ENCODE measurements around the gene HNRNPR. TPM values are rescaled to one million over a fixed set of nuclear protein-coding genes. Genes with fewer than 3 reads are reported as not detected.

HNRNPR gene
- total RNA-seq, 4 donors from 2014 or later: 59.8 to 75.7 (median 69.4) TPM

GRCh38 chr1:23367791-23368561 lies 23.9 kb upstream of the HNRNPR start:
- 1% methylated on average over 23 of the region's 41 CpGs for WGBS
- Histone ChIP-seq H3K9me3 (peaks cover under 1 to 25% (median 14%) of the 10 kb centered on the region in 4 donors), H3K4me3 (peak overlapping the region; percentile 70 to 84 (median 80)), H3K36me3 (peaks cover 6 to 40% (median 34%) of the 10 kb centered on the region in 4 donors), H3K4me1 (peaks cover 37 to 60% (median 52%) of the 10 kb centered on the region in 4 donors), H3K27me3 (no peaks in the 10 kb centered on the region), H3K27ac (replicated peaks in 1 of 4) (peak overlapping the region; percentile 90 to 99 (median 96))
- TF ChIP-seq POLR2AphosphoS5 (IDR thresholded peaks at IDR 0.05) (peak; percentile 83 to 94), EP300 (IDR thresholded peaks at IDR 0.05) (no peak), CTCF (IDR thresholded peaks at IDR 0.05) (peak in 1 of 3 experiments; percentile 9), POLR2A (IDR thresholded peaks at IDR 0.05; ENCODE audit: low read depth) (peak; percentile 59)
- peak; percentile 99 for DNase-seq (ENCODE audit: extremely low spot score)
- intact Hi-C loops (cut with DNase I): loop anchor here (1.0 to 10.0 kb wide), 3 partner anchors 24 to 117 kb away; partner anchors contain the start of genes ASAP3 and HNRNPR

GRCh38 chr1:23367451-23367790 lies 23.3 kb upstream of the HNRNPR start:
- no peak for TF ChIP-seq POLR2A (IDR thresholded peaks at IDR 0.05; ENCODE audit: low read depth)
- TF ChIP-seq CTCF (IDR thresholded peaks at IDR 0.05): no peak
- TF ChIP-seq POLR2AphosphoS5 (IDR thresholded peaks at IDR 0.05): no peak
- no peak for TF ChIP-seq EP300 (IDR thresholded peaks at IDR 0.05)
- H3K27ac ChIP-seq (replicated peaks in 1 of 4): peak overlapping the region; percentile 90 to 99 (median 96)
- no peak for DNase-seq (ENCODE audit: extremely low spot score)
- intact Hi-C loops (cut with DNase I): loop anchor here (5.0 to 10.0 kb wide), 2 partner anchors 35 to 117 kb away; partner anchors contain the start of gene ASAP3
- WGBS: 67% methylated on average over 9 of the region's 9 CpGs
- peaks cover 6 to 30% (median 19%) of the 10 kb centered on the region in 4 donors for H3K9me3 ChIP-seq
- H3K4me3 ChIP-seq: peak overlapping the region; percentile 70 to 84 (median 80)
- peaks cover 11 to 45% (median 40%) of the 10 kb centered on the region in 4 donors for H3K36me3 ChIP-seq
- peaks cover 35 to 55% (median 52%) of the 10 kb centered on the region in 4 donors for H3K4me1 ChIP-seq
- no peaks in the 10 kb centered on the region for H3K27me3 ChIP-seq

- TF ChIP-seq EP300 (IDR thresholded peaks at IDR 0.05) (no peak), POLR2AphosphoS5 (IDR thresholded peaks at IDR 0.05) (no peak), CTCF (IDR thresholded peaks at IDR 0.05) (no peak), POLR2A (IDR thresholded peaks at IDR 0.05; ENCODE audit: low read depth) (no peak)
- Histone ChIP-seq H3K4me1 (peaks cover 27 to 47% (median 45%) of the 10 kb centered on the region in 4 donors), H3K27ac (replicated peaks in 1 of 4) (peak overlapping the region in 1 of 4 donors; percentile 94), H3K9me3 (peaks cover 10 to 39% (median 28%) of the 10 kb centered on the region in 4 donors), H3K4me3 (peak overlapping the region in 3 of 4 donors; percentile 70 to 83 (median 77)), H3K27me3 (no peaks in the 10 kb centered on the region), H3K36me3 (peaks cover 19 to 53% (median 48%) of the 10 kb centered on the region in 4 donors)
- WGBS: 84% methylated on average over 5 of the region's 5 CpGs
- intact Hi-C loops (cut with DNase I): loop anchor here (5.0 to 10.0 kb wide), 2 partner anchors 36 to 118 kb away; partner anchors contain the start of gene ASAP3
- no peak for DNase-seq (ENCODE audit: extremely low spot score)
Measured at GRCh38 chr1:23366598-23366997, 22.5 kb upstream of the HNRNPR start.

GRCh38 chr1:23366146-23366545 lies 22.1 kb upstream of the HNRNPR start:
- Histone ChIP-seq H3K4me3 (no peak overlapping the region), H3K9me3 (peaks cover 10 to 43% (median 32%) of the 10 kb centered on the region in 4 donors)
- DNase-seq (ENCODE audit: extremely low spot score): no peak

More at GRCh38 chr1:23366146-23366545, 22.1 kb upstream of the HNRNPR start:
- H3K27me3 ChIP-seq: no peaks in the 10 kb centered on the region
- no peak for TF ChIP-seq CTCF (IDR thresholded peaks at IDR 0.05)
- no peak for TF ChIP-seq POLR2A (IDR thresholded peaks at IDR 0.05; ENCODE audit: low read depth)
- no peak for TF ChIP-seq EP300 (IDR thresholded peaks at IDR 0.05)
- TF ChIP-seq POLR2AphosphoS5 (IDR thresholded peaks at IDR 0.05): no peak
- intact Hi-C loops (cut with DNase I): loop anchor here (5.0 to 10.0 kb wide), 2 partner anchors 36 to 119 kb away; partner anchors contain the start of gene ASAP3
- peaks cover 23 to 43% (median 40%) of the 10 kb centered on the region in 4 donors for H3K4me1 ChIP-seq
- peak overlapping the region in 1 of 4 donors; percentile 94 for H3K27ac ChIP-seq (replicated peaks in 1 of 4)
- peaks cover 24 to 58% (median 52%) of the 10 kb centered on the region in 4 donors for H3K36me3 ChIP-seq
- WGBS: 94% methylated on average over 2 of the region's 2 CpGs
